Astrocyte (in vitro differentiated cells and primary cell): ENCODE measurements around the gene SHQ1.

Source experiments
- CTCF ChIP-seq: IDR thresholded peaks from 2 replicates; pipeline ENCODE4 v1.5.1; 2011; ENCODE audit warnings: low read depth, mild to moderate bottlenecking, inconsistent platforms, low read length, moderate library complexity; ENCODE audit not compliant: insufficient read depth
- EZH2 ChIP-seq: IDR thresholded peaks from 2 replicates; pipeline ENCODE4 v1.6.1; 2012; ENCODE audit warnings: mild to moderate bottlenecking, low read length, inconsistent platforms; ENCODE audit not compliant: insufficient read depth

- TF ChIP-seq EZH2 (no peak), CTCF (no peak)
Measured at GRCh38 chr3:72725229-72725628, 123.0 kb downstream of the SHQ1 start.
